Activated CD4-positive, CD25-positive, alpha-beta regulatory T cell treated with anti-CD3 and anti-CD28 coated beads, Interleukin-2, amount 50 U/mL, for 24 hours (primary cell): ENCODE results near the gene CNPY1.
A peak's percentile ranks its signal among the peaks of the same experiment; 100 is the strongest.
"Not testable (repeated sequence)": the region's sequence is repeated elsewhere in the genome, so short reads cannot be mapped to it uniquely, and the experiment has no call there.

Source experiments
- ATAC-seq, 2 donors: fragments of 150-1000 bp; cut with Tn5 transposase; one replicate each; pipeline ENCODE4 v1.10.0; 2021; ENCODE audit warnings: mild to moderate bottlenecking in 1 of 2, moderate library complexity in 1 of 2

CNPY1 gene

DNA sequence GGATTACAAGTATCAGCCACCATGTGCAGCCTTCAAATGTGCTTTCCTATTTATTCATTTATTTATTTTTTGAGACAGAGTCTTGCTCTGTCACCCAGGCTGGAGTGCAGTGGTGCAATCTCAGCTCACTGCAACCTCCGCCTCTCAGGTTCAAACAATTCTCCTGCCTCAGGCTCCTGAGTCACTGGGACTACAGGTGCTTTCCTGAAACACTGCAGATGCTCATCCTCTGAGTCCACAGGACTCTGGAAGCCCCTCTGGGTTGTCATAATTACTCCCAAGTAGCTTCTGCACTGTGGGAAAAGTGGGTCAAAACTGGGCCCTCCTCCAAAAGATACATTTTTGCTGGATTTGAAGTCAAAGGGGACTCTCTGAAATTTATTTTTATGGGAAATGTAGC, at the start of gene CNPY1:
TSS of gene CNPY1 (minus strand) at position 111 of the 400 bp plus-strand sequence. CDS start 630 bp downstream, outside the sequence.
- ATAC-seq = not testable (repeated sequence)

DNA sequence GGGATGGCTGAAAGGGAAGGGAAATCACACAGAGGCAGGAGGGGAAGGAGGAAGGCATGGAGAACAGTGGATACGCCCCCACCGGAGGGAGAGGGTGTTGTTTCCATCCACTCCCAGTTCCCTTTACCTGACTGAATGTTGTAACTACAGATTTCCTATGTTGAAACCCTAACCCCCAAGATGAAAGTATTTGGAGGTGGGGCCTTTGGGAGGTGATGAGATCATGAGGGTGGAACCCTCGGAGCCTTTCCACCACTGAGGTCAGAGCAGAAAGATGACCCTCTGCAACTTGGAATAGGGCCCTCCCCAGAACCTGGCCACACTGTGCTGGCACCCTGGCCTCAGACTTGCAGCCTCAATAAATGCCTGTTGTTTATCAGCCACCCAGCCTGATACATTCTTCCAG, 48.6 kb upstream of the CNPY1 start:
- no peak for ATAC-seq

DNA sequence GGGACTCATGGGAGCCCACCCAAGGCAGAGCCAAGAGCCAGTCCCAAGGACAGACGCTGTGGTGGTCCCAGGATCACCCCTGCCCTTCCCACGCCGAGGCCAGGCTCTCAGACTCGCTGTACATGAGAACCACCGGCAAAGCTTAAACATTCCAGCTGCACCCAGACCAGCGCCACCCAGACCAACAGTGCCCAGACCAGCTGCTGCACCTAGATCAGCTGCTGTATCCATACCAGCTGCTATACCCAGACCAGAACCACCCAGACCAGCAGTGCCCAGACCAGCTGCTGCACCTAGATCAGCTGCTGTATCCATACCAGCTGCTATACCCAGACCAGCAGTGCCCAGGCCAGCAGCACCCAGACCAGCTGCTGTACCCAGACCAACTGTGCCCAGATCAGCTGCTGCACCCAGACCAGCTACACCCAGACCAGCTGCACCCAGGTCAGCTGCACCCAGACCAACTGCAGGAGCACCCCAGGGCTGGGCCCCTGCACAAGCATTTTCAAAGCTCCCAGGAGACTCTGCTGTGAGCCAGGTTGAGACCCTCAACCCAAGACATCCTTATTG, 47.9 kb upstream of the CNPY1 start:
- no peak for ATAC-seq

DNA sequence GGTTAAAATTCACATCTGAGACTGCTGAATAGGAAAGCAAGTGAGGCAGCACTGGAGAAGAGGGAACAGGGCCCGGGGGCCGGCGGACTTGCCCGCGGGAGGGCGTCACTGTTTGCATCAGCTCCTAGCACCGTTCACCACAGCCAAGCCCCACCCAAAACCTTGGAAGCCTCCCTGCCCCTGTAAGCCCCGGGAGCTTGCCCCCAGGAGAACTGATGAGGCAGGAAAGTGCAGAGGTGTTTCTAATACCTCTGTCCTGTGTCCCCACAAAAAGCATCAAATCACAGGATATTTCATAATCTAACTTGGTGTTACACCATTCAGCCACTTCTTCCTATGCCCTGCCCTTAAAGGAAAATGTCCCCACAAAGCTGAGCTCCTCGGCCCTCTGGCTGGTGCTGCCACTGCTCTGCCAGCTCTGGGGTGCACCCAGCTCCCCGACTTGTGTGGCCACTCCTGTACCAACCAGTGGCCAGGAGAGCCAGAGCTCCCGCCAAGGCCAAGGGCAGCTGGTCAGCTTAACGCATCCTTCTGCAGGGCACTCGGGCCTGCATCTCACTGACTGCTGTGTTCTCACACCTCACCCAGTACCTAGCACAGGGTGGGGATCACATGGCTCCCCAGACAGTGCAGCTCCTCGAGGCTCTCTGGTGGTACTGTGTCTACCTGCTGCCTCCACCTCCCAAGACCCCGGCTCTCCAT, 47.3 kb upstream of the CNPY1 start:
- no peak for ATAC-seq

DNA sequence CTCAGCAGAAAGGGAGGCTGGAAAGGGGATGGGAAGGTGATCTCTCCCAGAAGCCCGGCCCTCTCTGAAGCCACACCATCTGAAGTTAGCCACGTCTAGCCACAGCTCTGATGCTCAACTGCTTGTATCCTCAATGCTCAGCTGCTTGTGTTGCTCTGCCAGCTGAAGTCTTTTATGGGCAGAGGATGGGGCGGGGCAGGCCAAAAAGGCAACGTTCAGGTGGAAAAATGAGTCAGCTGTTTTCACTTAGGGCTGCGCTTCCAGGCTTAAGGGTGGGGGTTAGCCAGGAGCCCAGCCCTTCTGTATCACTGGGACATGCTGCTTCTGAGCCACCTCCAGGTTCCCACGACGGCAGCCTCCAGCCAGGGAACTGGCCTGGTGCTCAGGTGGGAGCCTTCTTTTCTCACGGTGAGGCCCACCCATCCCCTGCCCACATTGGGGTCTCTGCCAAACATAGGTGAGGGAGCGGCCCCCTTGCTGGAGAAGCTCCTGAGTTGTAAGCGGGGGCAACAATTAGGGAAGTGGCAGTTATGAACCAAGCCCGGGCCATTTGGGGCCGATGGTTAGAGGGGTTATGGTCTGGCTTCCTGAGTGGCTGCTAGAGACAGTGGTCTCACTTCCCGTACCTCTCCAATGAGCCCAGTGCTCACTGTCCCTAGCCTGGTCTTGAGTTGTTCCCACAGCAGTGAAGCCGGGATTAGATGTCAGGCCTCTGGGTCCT, 44.9 kb upstream of the CNPY1 start:
- ATAC-seq = no peak

DNA sequence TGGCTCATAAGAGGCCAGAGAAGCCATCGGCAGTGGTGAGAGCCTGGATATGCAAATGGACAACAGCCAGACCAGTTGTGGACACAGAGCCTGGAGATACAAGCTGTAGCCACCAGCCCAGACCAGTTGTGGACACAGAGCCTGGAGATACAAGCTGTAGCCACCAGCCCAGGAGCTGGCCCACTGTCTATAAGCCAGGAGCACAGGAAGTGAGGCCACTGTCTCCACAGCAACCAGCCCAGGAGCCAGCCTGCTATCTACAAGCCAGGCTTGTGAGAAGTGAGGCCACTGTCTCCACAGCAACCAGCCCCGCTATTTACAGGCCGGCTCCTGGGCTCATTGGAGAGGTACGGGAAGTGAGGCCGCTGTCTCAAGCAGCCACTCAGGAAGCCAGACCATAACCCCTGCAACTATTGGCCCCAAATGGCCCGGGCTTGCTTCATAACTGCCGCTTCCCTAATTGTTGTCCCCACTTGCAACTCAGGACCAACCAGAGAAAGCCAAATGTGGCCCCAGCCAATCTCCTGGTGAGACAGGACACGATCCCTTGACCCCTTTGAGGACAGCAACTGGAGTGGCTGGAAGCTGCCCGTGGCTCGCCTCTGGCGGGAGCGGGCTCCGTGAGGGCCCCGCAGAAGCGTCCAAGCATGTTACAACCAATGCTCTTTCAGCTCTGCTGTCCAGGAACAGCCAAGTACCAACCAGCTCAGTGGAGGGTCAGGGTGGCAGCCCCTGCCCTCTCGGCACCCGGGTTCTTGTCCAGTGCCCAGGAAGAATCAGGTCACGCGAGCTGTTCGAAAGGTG, 44.1 kb upstream of the CNPY1 start:
- ATAC-seq = no peak

DNA sequence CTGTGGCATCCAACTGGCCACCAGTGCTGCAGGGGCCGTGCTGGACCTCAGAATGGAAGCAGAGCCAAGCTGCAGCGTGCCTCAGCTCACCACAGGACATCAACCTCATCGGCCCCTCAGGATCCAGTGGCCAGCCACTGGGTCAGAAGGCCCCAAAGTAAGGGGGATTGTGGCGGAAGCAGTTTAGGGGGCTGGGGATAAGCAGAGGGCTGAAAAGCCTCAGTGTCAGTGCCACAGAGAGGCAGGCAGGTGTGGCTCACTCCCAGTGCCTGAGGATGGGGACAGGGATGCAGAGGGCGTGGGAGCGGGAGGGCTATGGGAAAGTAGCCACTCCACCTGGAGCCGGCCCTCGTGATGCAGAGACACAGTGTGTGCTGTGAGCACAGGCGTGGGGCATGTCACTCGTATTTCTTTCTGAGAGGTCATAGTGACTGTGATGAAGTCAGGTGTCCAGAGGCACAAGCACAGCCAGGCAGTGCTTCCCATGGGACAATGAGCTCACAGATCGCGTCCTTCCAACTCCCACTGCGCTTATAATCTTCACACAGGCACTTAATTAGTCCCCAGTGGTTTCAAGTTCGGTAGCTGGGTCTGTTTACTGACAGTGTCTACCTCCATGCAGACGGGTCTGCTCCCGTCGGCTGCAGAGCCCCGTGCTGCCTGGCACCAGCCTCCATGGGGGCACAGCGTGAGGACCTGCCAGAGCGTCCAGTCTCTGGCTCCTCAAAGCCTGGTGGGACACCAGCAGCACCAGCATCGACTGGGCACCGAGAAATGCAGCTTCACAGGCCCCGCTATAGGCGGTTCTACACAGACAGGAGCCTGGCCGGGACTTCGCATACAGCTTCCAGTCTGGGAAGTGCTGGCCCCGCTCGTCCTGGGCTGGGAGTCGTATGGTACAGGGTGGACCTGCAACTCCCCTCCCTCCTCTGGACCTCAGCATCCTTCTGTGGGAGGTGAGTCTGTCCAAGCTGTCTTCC, 42.9 kb upstream of the CNPY1 start:
- ATAC-seq = no peak

DNA sequence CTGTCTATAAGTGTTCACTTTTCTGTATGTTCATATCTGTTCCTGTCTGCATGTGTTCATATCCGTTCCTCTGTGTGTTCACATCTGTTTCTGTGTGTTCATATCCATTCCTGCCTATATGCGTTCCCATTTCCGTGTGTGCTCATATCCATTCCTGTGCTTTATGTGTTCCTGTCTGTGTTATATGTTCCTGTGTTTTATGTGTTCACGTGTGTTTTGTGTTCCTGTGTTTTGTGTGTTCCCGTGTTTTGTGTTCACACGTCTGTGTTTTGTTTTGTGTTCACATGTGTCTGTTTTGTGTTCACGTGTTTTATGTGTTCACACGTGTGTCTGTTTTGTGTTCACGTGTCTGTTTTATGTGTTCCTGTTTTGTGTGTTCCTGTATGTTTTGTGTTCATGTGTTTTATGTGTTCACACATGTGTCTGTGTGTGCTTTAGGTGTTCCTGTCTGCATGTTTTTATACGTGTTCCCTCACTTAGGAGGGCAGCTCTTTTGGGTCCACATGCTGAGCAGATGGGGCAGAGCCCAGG, 42.2 kb upstream of the CNPY1 start:
- no peak for ATAC-seq

DNA sequence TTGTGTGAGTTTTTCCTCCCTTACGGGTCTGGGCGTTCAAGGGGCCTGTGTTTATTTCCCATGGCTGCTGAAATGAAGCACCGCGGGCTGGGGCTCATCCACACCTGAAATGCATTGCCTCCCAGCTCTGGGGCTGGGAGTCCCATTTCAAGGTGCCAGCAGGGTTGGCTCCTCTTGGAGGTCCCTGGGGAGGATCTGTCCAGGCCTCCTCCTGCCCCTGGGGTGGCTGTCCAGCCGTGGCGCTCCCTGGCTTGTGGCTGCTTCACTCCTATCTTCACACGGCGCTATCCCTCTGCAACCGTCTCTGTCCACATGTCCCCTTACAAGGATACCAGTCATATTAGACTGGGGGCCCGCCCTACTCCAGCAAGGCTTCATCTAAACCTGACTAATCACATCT, 41.1 kb upstream of the CNPY1 start:
- ATAC-seq = no peak

DNA sequence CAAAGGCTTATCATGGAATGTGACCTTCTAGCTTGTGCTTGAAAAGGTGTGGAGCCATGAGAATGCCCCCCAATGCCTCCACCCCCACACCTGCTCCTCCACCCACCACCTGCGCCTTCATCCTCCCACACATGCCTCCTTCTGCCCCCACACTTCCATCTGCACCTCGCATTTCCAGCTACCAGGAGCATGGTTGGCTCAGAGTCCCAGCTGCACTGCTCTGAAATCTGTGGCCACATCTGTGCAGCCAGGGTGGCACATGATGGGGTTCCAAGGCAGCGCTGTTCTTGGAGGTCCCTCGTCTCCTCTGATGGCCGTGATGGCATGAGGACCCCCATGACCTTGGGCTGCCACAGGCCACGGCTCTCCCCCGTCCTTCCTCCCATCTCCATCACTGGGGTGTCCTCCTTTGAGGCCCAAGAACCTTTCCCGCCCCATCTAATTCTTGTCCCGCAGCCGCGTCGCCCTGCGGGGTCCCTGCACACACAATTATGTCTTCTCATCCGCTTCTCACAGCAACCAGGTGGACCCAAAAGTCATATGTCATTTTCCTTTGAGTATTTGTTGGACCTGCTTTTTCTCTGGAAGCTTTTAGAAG, 40.6 kb upstream of the CNPY1 start:
- no peak for ATAC-seq

DNA sequence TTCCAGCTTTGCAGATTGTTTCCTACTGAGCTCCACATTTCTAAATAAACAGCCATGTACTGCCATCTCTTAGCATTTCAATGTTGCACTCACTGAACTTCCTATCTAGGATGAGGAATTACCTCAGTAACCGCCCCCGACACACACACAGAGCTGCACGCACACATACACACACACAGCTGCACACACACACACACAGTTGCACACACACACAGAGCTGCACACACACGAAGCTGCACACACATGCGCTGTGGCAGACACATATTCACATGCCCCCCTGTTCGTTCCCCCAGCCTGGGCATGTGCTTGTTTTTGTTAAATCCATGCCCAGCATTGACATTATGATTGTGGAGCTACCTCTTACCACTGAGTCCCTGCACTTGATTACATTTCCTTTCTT, 39.6 kb upstream of the CNPY1 start:
- ATAC-seq = no peak

DNA sequence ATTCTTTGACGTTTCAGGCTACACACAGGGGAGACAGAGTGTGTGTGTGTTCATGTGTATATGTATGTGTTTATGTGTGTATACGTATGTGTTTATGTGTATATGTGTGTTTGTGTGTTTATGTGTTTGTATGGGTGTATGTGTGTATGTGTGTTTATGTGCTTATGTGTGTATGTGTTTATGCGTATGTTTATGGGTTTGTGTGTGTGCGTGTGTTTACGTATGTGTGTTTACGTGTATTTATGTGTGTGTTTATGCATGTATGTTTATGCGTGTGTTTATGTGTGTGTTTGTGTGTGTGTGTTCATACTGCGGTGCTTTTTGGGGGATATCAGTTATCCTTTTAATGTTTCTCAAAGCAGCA, 39.2 kb upstream of the CNPY1 start:
- no peak for ATAC-seq

DNA sequence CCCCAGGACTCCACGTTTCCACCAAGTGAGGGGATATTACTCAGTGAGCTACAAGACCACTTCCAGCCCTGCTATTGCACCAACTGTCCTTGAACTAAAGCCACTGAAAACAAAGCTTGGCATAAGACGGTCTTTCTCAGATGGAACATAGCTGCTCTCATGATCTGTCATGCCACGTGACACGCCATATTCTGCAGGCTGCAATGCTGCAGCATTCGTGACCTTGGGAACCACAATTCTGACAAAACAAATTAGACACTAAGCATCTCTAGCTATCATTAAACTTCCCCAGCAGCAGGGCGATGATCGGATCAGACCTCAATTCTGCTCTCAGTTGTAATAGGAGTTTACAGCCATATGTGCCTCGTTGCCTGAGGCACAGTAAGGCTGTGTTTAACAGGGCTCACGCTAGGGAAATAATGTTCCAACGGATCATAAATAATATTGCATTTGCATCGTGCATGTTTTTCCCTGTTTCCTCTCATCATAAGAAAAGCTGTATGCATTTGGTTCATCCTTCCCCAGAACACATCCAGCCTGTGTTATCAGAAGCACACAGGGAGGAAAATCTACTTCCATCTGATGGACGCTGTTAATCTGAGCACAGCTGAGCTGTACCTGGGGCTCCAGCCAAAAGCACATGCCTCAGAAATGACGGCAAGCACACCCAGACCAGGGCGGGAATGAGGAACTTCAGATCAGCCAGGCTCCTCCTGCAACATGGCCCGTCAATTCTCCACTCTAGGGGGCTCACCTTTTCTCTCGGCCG, 38.6 kb upstream of the CNPY1 start:
- ATAC-seq = no peak

DNA sequence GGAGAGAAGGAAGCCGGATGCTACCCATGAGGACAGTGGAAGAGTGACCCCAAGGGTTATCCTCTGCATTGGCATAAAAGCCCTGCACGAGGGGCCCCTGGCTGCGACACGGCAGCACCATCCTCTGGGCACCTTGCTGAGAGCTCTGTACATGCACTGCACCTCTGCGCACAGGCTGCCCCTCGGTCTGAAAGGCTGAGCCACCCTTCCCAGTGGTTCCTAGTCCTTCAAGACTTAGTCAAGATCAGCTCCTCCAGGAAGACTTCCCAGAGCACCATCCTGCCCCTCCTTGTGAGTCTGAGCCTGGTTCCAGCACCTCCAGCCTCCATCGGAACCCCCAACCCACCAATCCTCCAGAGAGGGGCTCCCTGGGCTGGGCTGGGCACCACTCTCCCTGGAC, 37.9 kb upstream of the CNPY1 start:
- no peak for ATAC-seq

DNA sequence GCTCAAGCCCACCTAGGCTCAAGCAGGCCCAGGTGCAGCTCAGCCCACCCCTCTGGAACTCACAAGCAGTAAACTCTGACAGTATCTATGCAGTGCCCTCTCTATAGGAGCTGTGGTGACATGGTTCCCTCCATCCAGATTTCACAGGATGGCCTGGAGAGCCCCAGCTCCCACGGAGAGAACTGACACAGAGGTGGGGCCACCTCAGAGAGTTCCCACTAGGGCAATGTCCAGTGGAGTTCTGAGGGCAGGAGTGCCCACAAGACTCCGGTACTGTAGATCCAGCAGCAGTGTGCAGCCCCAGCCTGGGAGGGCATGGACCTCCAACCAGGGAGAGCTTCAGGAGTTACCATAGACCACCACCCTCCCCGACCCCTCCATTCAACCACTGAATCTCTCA, 37.3 kb upstream of the CNPY1 start:
- no peak for ATAC-seq

DNA sequence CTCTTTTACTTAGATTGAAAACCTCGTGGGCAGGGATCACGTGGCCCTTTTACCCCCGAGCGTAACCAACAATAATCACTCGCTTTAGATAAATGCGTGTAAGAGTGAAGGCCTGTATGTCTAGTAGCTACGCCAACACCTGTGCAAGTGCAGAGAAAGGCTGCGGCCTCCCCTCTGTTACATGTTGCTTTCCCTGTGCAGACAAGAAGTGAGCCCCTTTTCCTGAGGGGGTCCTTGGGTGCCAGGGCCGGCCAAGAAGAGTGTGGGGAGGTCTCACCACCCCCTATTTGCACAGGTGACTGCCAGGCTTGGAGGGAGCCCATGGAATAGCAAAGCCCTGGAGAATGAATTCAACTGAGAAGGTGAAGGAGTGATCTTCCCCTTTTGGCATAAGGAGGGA, 35.6 kb upstream of the CNPY1 start:
- ATAC-seq = no peak

DNA sequence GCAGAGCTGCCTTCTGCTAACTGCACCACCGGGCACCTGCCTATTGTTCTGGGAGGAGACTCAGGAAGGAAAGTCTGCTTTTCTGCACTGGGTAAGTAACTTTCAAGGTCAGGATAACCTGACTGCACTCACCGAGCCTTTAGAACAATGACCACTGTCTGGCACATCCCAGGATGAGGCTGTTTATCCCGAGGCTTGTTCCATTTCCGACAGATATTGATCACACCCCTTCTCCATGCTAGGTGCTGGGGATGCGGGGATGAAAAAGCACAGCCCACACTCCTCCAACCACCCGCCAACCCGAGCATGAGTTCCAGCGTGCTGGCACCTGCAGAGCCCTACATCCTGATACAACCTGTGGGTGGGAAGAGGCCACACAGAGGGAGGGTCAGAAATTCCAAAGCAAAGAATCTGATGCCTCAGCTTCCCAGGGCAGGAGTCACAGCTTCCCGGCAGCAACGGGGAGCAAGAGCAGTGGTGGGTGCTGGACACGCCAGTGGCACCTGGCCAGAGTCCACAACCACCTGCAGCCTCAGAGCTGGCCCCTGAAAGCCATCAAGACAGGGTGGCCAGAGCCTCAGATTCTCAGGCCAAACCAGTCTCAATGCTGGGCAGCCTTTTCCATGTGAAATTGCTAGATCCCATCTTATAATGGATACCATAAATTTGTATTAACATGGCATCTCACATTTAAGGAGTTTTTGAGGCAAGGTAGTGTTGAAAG, 34.9 kb upstream of the CNPY1 start:
- no peak for ATAC-seq

DNA sequence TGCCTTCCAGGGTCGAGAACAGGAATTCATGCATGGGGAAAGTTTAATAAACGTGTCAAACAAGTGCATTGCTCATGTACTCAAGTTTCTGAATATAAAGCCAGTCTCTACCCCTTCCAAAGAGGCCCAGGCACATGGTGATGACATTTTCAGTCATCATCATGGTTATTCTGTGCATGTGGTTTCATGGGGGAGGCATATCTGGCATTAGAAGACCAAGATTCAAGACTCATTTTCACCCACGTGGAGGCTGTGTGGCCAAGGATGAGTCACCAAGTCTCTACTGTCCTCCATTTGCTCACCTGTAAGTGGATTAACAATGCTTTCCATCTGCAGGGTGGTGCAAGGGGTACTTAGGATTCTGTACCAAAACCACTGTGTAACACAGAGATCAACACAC, 34.0 kb upstream of the CNPY1 start:
- peak; percentile 48 to 55 for ATAC-seq

DNA sequence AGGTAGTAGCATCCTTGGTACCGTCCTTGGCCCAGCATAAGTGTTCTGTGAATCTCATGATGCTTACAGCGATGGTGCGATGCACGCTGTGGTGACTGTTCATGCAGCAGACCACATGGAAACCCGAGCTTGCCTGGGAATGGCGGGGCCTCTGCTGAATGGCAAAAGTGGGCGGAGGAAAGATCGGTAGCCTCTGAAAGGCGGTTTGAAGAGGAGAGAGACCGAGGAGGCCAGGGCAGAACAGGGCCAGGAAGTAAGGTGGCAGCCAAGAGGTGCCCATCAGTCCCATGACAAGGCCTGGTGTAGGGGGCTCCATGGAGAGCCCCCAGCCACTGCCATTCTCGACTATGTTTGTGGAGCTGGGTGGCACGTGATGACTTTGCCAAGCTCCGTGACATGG, 33.2 kb upstream of the CNPY1 start:
- ATAC-seq = no peak

DNA sequence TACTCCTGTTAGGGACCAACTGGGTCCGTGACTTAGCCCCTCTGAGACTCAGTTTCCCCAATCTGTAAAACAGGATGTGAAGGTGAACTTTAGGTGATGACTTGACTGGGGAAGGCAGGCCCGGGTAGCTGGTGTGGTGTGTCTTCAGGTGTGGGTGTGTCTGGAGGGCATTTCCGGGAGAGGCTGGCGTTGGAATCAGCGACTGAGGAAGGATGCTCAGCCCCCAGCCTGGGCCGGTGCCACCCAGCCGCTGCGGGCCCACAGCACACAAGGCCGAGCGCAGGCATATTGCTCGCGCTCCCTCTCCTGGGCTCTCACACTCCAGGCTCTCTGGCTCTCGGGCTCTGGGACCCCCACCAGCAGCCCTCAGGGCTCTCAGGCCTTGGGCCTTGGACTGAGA, 31.7 kb upstream of the CNPY1 start:
- ATAC-seq = no peak
